GM13976 (cell line): ENCODE data around the gene C1orf210.

Experiments used
- DNase-seq: peaks from one replicate; pipeline ENCODE4 v3.0.0; 2012; ENCODE audit warnings: low spot score
- CTCF ChIP-seq: IDR thresholded peaks from 2 replicates; pipeline ENCODE4 v1.5.1; 2012; ENCODE audit warnings: borderline replicate concordance, mild to moderate bottlenecking; ENCODE audit not compliant: insufficient read depth; ENCODE audit errors: extremely low read depth, missing control alignments, control extremely low read depth
- in situ Hi-C: fragments of 300-500 bp; cut with MboI; formaldehyde crosslinking; loops from one replicate; pipeline ENCODE4 v1.12.0; 2022; ENCODE audit warnings: low sequenced_read_pairs, mixed read lengths, inconsistent platforms; ENCODE audit not compliant: unreplicated experiment

Gene C1orf210

GRCh38 chr1:43239484-43239883 is 45.9 kb downstream of the C1orf210 start:
- TF ChIP-seq CTCF: no peak
- in situ Hi-C loops: loop anchor here (25.0 kb wide), 2 partner anchors 123 to 698 kb away; partner anchors contain the start of genes ARTN, CDC20, ELOVL1 and IPO13

GRCh38 chr1:43238991-43239469 is 46.4 kb downstream of the C1orf210 start:
- in situ Hi-C loops: loop anchor here (25.0 kb wide), 2 partner anchors 123 to 698 kb away; partner anchors contain the start of genes ARTN, CDC20, ELOVL1 and IPO13
- DNase-seq: no peak
- no peak for TF ChIP-seq CTCF

More at GRCh38 chr1:43239484-43239883, 45.9 kb downstream of the C1orf210 start:
- peak; percentile 85 for DNase-seq

GRCh38 chr1:43238085-43238484 is 47.3 kb downstream of the C1orf210 start:
- TF ChIP-seq CTCF: peak; percentile 66
- DNase-seq: peak; percentile 67
- in situ Hi-C loops: loop anchor here (25.0 kb wide), 2 partner anchors 124 to 699 kb away; partner anchors contain the start of genes ARTN, CDC20, ELOVL1 and IPO13

GRCh38 chr1:43237121-43237520 is 48.3 kb downstream of the C1orf210 start:
- no peak for DNase-seq
- TF ChIP-seq CTCF: no peak
- in situ Hi-C loops: loop anchor here (25.0 kb wide), 2 partner anchors 125 to 700 kb away; partner anchors contain the start of genes ARTN, CDC20, ELOVL1 and IPO13

GRCh38 chr1:43235451-43236121 is 49.8 kb downstream of the C1orf210 start:
- no peak for TF ChIP-seq CTCF
- no peak for DNase-seq
- in situ Hi-C loops: loop anchor here (25.0 kb wide), 2 partner anchors 127 to 702 kb away; partner anchors contain the start of genes ARTN, CDC20, ELOVL1 and IPO13

GRCh38 chr1:43235040-43235439 is 50.3 kb downstream of the C1orf210 start:
- TF ChIP-seq CTCF: no peak
- no peak for DNase-seq
- in situ Hi-C loops: loop anchor here (25.0 kb wide), 2 partner anchors 127 to 702 kb away; partner anchors contain the start of genes ARTN, CDC20, ELOVL1 and IPO13
